Activated CD8-positive, alpha-beta memory T cell treated with anti-CD3 and anti-CD28 coated beads for 1 hour (primary cell): ENCODE results near the gene MGAT5.

Experiments
- DNase-seq, 2 donors: peaks; one replicate each; pipeline ENCODE4 v3.0.0-alpha.2; 2020; ENCODE audit warnings: low read depth in 1 of 2; ENCODE audit errors: extremely low read depth in 1 of 2

The MGAT5 gene

DNA sequence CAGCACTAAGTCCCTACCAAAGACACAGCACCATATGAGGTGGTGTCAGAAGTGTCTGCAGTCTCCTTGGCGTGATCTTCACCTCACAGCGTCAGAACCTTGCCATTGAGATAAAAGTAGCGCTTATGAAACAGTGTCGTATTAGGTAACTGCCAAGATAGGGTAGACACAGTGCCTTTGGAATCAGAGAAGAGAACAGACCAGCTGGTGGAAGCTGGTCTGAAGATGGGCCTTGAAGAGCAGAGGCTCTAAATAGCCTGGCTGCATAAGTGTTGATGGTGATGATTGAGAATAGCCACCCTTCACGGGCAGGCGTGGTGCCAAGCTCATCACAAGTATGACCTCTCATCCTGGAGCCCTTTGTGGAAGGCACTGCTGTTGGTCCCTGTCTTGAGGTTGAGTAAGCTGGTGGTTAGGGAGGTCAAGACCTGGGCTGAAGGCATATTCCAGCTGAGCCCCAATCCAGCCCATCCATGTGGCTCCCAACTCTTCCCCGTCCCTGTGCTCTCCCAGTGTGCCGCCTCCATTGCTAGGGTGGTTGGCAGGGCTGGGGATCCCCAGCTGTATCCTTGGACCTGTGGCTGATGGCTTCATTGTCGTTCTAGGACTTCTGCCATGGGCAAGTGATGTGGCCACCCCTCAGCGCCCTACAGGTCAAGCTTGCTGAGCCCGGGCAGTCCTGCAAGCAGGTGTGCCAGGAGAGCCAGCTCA is 187.4 kb downstream of the MGAT5 start:
- DNase-seq, result no peak

DNA sequence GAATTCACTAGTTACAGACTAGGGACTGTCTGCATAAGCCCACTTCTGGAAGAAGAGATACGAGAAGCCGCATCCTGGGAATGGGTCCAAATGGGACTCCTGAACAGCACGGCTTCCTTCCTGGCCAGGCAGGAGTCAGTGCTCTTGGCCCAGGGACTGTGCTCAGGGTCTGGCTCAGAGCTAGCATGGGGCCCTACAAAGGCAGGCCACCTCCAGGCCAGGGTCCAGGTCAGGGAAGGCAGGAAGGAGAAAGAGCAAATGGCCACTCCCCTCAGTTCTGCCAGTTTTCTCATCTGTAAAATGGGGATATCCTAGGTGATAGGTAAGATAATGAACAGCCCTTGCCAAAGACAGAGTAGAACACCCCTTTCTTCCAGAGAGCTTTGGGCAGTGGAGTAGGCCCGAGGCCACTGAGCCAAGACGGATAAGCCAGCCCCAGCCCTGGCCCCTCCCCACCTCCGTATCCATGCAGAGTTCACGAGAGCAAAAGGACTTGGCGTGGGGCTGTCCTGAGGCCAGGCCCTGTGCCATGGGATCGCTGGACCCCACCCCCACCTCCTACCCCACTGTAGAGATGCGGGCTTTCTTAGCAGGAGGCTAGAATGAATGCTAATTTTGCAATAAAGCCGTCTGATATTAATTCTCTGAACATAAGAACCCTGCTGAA is 190.1 kb downstream of the MGAT5 start:
- DNase-seq, result no peak

GRCh38 chr2:134445116-134445515 is 191.2 kb downstream of the MGAT5 start:
- no peak for DNase-seq

- no peak for DNase-seq
Observed at GRCh38 chr2:134445985-134446382, 192.1 kb downstream of the MGAT5 start.

DNA sequence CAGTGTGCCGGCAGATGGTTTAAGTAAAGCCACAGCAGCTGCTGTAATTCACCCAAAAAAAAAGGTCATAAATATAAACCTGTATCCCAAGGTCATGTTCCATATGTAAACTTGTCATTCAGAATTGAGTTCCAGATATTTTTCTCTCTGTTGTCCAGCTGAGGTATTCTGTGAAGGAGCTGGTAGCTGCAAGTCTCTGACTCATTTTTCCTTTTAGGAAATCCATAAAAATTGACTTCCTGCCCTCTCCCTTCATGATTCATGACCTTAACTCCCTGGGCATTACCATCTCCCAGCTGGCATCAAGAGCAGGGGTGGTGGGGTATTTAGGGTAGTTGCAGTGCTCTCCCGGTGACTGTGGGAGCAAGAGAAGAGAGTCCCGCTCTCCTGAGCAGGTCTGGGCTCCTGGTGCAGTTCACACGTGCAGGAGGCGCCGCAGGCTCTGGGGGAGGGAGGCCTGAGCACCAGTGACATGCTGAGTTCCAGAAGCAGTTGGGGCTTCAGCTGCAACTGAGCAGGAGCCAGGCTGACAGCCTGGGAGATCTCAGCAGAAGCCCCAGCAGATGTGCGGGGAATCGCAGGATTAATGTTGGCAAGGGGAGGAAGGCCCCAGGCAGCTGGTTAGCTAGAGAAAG is 192.6 kb downstream of the MGAT5 start:
- no peak for DNase-seq

DNA sequence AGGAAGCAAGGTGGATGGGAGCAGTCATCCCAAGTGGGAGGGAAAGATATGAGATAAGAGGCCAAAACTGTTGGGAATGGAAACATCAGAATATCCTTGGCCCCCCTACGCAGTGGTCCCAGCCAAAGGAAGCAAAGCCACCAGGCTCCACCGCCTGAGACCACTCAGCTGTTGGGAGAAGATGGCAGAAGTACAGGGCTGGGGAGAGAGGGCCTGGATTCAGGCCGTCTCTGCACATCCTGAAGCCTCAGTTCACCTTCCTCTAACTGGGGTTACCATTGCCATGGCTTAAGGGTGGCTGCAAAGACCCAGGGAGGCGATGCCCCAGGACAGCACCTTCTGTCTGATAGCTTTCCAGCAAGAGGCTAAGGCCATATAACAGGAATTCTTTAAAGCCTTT is 193.8 kb downstream of the MGAT5 start:
- no peak for DNase-seq

GRCh38 chr2:134448650-134449049 is 194.8 kb downstream of the MGAT5 start:
- no peak for DNase-seq

DNA sequence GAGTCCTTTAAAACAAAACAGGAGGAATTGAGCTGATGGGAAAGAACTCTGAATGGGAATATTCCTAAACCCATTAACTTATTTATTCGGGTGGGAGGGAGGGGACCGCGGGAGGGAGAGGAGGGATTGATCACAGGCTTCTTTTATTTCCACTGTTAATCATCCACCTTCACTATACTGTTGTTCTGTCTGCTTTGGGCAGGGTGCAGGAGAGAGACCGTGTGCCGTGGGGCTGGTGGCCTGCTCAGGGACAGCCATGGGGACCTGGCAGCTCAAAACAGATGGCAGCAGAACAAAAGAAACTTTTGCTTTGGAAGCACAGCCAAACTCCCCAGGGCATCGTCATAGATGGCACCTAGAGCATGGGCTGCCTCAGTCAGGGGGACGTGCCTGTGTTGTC is 195.3 kb downstream of the MGAT5 start:
- DNase-seq, result no peak

- no peak for DNase-seq
Observed at GRCh38 chr2:134449751-134450513, 196.1 kb downstream of the MGAT5 start.

GRCh38 chr2:134451347-134451630 is 197.4 kb downstream of the MGAT5 start:
- no peak for DNase-seq

- DNase-seq, result no peak
Observed at GRCh38 chr2:134452042-134452733, 198.3 kb downstream of the MGAT5 start.

GRCh38 chr2:134453476-134453875 is 199.6 kb downstream of the MGAT5 start:
- DNase-seq, result no peak

GRCh38 chr2:134453973-134454372 is 200.1 kb downstream of the MGAT5 start:
- no peak for DNase-seq

- no peak for DNase-seq
Observed at GRCh38 chr2:134454426-134454825, 200.6 kb downstream of the MGAT5 start.

DNA sequence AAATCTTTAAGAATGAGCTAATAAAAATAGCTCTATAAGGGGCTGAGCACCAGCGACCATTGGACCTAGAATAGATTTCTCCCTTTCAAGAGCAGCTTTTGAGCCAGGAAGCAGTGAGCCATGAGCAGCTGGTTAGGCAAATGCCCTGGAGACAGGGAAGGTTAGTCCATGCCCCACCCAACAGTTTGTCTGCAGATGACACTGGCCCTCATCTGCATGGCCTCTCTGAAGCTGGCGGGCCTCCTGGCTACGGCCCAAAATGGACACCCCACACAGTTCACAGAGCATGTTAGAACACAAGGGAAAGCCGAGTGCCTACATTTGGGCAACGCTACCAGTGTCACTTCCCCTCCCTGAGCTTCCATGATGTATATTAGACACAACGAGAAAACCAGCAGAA is 201.1 kb downstream of the MGAT5 start:
- DNase-seq, result no peak

DNA sequence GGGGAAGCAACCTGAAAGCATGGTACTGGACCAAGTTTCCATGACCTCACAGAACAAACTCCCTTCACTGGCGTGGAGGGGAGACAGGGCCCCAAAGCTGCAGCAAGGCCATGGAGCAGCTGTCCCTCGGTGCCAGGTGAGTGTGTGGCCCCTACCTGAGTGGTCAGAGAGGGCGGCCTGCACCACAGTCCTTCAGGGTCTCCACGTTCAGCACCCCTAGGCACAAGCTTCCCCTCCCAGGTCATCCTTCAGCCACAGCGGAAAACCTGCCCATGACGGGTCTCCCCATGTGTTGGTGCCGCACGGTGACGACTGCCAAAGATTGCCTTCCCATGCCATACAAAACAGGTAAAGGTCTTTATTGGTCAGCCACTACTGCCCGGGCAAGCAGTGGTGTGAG is 201.6 kb downstream of the MGAT5 start:
- no peak for DNase-seq

DNA sequence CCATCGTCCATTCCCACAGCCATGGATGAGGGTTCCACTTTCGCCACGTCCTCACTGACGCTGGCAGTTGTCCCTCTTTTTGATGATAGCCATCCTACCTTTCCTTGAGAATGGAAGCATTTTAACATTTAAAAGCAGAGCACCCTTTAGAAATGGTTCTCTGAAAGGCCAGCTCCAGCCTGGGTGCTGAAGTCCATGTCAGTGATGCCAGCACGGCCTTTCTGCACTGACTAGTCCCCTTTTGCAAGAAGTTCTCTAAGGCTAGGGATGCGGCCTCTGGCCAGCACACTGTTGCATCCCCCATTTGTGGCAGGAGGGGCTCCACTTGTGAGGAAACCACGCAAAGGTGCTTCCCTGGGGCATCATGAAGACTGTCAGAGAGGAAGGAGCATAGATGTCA is 203.5 kb downstream of the MGAT5 start:
- DNase-seq, result no peak

- no peak for DNase-seq
Observed at GRCh38 chr2:134457765-134458472, 204.0 kb downstream of the MGAT5 start.

- no peak for DNase-seq
Observed at GRCh38 chr2:134458473-134458853, 204.6 kb downstream of the MGAT5 start.

DNA sequence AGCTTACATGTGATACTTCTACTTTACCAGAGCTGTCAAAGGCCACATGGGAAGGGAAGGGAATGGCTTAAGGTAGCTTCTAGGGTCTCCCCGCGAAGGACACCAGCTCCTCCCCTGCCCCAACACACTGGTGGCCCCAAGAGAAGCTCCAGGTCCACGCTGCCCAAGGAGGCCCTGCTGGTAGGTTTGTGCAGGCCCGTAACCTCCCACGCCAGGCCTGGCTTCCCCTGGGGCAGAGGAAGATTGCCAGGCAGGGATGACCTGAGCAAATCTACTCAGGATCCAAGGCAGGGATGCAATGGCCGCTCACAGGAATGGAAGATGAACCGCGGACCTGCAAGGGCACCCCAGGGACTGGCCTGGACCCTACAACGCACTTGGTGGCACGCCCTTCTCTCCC is 205.1 kb downstream of the MGAT5 start:
- DNase-seq, result no peak
